Measurements from ENCODE around the gene SSRP1.
A peak's percentile ranks its signal among the peaks of the same experiment; 100 is the strongest.

SSRP1 gene

GRCh38 chr11:57342702-57343101 lies 7.0 kb upstream of the SSRP1 start:
- no peaks in the 10 kb centered on the region for H3K27me3 ChIP-seq (ENCODE audit: insufficient read depth, low read length)
- H3K4me3 ChIP-seq (ENCODE audit: low read depth, low read length): no peak overlapping the region
- no peak overlapping the region for H2BK5ac ChIP-seq (ENCODE audit: low read depth, low read length, poor library complexity)
- H4K8ac ChIP-seq (ENCODE audit: low read depth, low read length): no peak overlapping the region
- no peak overlapping the region for H4K91ac ChIP-seq (ENCODE audit: low read depth, low read length)
- H3K36me3 ChIP-seq (ENCODE audit: control insufficient read depth in 1 of 2, insufficient read depth in 2 of 2, low read length in 2 of 2): no peaks in the 10 kb centered on the region
- H3K9ac ChIP-seq (ENCODE audit: low read length): no peak overlapping the region
- peaks cover 8 to 10% of the 10 kb centered on the region in 2 experiments for H3K4me1 ChIP-seq (ENCODE audit: control insufficient read depth in 1 of 2, insufficient read depth in 2 of 2, low read length in 2 of 2)
- no peak overlapping the region for H2AK5ac ChIP-seq (ENCODE audit: low read length)
- no peak for DNase-seq
- H3K23ac ChIP-seq (ENCODE audit: low read length): no peak overlapping the region
- H3K27ac ChIP-seq (ENCODE audit: low read depth, low read length): no peak overlapping the region
- no peaks in the 10 kb centered on the region for H3K79me1 ChIP-seq (ENCODE audit: low read length)
- no peak overlapping the region for H2BK12ac ChIP-seq (ENCODE audit: low read length)
- no CpG with 5 or more reads among the region's 11 CpGs for WGBS (ENCODE audit: extremely low coverage, insufficient coverage, insufficient read length)
- H2BK120ac ChIP-seq (ENCODE audit: insufficient read depth, low read length, poor library complexity): no peak overlapping the region
- no peak overlapping the region for H2AFZ ChIP-seq (ENCODE audit: insufficient read depth, low read length, poor library complexity)
- no peak overlapping the region for H3K4me2 ChIP-seq (ENCODE audit: low read length)
- no peak overlapping the region for H3K4ac ChIP-seq (ENCODE audit: low read depth, low read length)
- H3K9me3 ChIP-seq (ENCODE audit: insufficient read depth, low read depth, low read length): no peaks in the 10 kb centered on the region
- no peaks in the 10 kb centered on the region for H3K79me2 ChIP-seq (ENCODE audit: control insufficient read depth, insufficient read depth, low read length, poor library complexity)
- H4K12ac ChIP-seq (ENCODE audit: low read depth, low read length): no peak overlapping the region
- no peak overlapping the region for H3K18ac ChIP-seq (ENCODE audit: low read length)
- H3K14ac ChIP-seq (ENCODE audit: low read length): no peak overlapping the region

GRCh38 chr11:57341250-57341808 lies 5.6 kb upstream of the SSRP1 start:
- no peak overlapping the region for H4K91ac ChIP-seq (ENCODE audit: low read depth, low read length)
- no peak overlapping the region for H3K27ac ChIP-seq (ENCODE audit: low read depth, low read length)
- no peaks in the 10 kb centered on the region for H3K79me2 ChIP-seq (ENCODE audit: control insufficient read depth, insufficient read depth, low read length, poor library complexity)
- no peaks in the 10 kb centered on the region for H3K27me3 ChIP-seq (ENCODE audit: insufficient read depth, low read length)
- H2BK12ac ChIP-seq (ENCODE audit: low read length): no peak overlapping the region
- H3K4me2 ChIP-seq (ENCODE audit: low read length): no peak overlapping the region
- H4K8ac ChIP-seq (ENCODE audit: low read depth, low read length): no peak overlapping the region
- H3K4me3 ChIP-seq (ENCODE audit: low read depth, low read length): no peak overlapping the region
- H3K18ac ChIP-seq (ENCODE audit: low read length): no peak overlapping the region
- no CpG with 5 or more reads among the region's 6 CpGs for WGBS (ENCODE audit: extremely low coverage, insufficient coverage, insufficient read length)
- H3K23ac ChIP-seq (ENCODE audit: low read length): no peak overlapping the region
- no peak for DNase-seq
- H3K79me1 ChIP-seq (ENCODE audit: low read length): no peaks in the 10 kb centered on the region
- H2BK5ac ChIP-seq (ENCODE audit: low read depth, low read length, poor library complexity): no peak overlapping the region
- H2AK5ac ChIP-seq (ENCODE audit: low read length): no peak overlapping the region
- peaks cover 8 to 10% of the 10 kb centered on the region in 2 experiments for H3K4me1 ChIP-seq (ENCODE audit: control insufficient read depth in 1 of 2, insufficient read depth in 2 of 2, low read length in 2 of 2)
- H4K12ac ChIP-seq (ENCODE audit: low read depth, low read length): no peak overlapping the region
- no peak overlapping the region for H3K14ac ChIP-seq (ENCODE audit: low read length)
- H3K9ac ChIP-seq (ENCODE audit: low read length): no peak overlapping the region
- H2BK120ac ChIP-seq (ENCODE audit: insufficient read depth, low read length, poor library complexity): no peak overlapping the region
- no peaks in the 10 kb centered on the region for H3K9me3 ChIP-seq (ENCODE audit: insufficient read depth, low read depth, low read length)
- H2AFZ ChIP-seq (ENCODE audit: insufficient read depth, low read length, poor library complexity): no peak overlapping the region
- H3K36me3 ChIP-seq (ENCODE audit: control insufficient read depth in 1 of 2, insufficient read depth in 2 of 2, low read length in 2 of 2): no peaks in the 10 kb centered on the region
- no peak overlapping the region for H3K4ac ChIP-seq (ENCODE audit: low read depth, low read length)

- Histone ChIP-seq H3K14ac (ENCODE audit: low read length) (no peak overlapping the region), H3K9ac (ENCODE audit: low read length) (peak overlapping the region; percentile 3), H4K91ac (ENCODE audit: low read depth, low read length) (no peak overlapping the region), H3K27ac (ENCODE audit: low read depth, low read length) (no peak overlapping the region), H4K12ac (ENCODE audit: low read depth, low read length) (no peak overlapping the region), H2BK5ac (ENCODE audit: low read depth, low read length, poor library complexity) (no peak overlapping the region), H3K9me3 (ENCODE audit: insufficient read depth, low read depth, low read length) (no peaks in the 10 kb centered on the region), H3K79me2 (ENCODE audit: control insufficient read depth, insufficient read depth, low read length, poor library complexity) (peaks cover 2% of the 10 kb centered on the region), H3K4me2 (ENCODE audit: low read length) (no peak overlapping the region), H3K4me3 (ENCODE audit: low read depth, low read length) (no peak overlapping the region), H3K18ac (ENCODE audit: low read length) (no peak overlapping the region), H3K4me1 (ENCODE audit: control insufficient read depth in 1 of 2, insufficient read depth in 2 of 2, low read length in 2 of 2) (peaks cover 10 to 11% of the 10 kb centered on the region in 2 experiments), H2AK5ac (ENCODE audit: low read length) (no peak overlapping the region), H3K79me1 (ENCODE audit: low read length) (peaks cover 7% of the 10 kb centered on the region), H4K8ac (ENCODE audit: low read depth, low read length) (no peak overlapping the region), H3K23ac (ENCODE audit: low read length) (no peak overlapping the region), H3K36me3 (ENCODE audit: control insufficient read depth in 1 of 2, insufficient read depth in 2 of 2, low read length in 2 of 2) (no peaks in the 10 kb centered on the region), H2BK12ac (ENCODE audit: low read length) (no peak overlapping the region), H2AFZ (ENCODE audit: insufficient read depth, low read length, poor library complexity) (no peak overlapping the region), H3K27me3 (ENCODE audit: insufficient read depth, low read length) (no peaks in the 10 kb centered on the region), H3K4ac (ENCODE audit: low read depth, low read length) (no peak overlapping the region), H2BK120ac (ENCODE audit: insufficient read depth, low read length, poor library complexity) (no peak overlapping the region)
- DNase-seq: peak; percentile 9 to 26
- WGBS (ENCODE audit: extremely low coverage, insufficient coverage, insufficient read length): no CpG with 5 or more reads among the region's 12 CpGs
Measured at GRCh38 chr11:57340039-57340615, 4.4 kb upstream of the SSRP1 start.

- Histone ChIP-seq H2AK5ac (ENCODE audit: low read length) (no peak overlapping the region), H3K27ac (ENCODE audit: low read depth, low read length) (no peak overlapping the region), H2BK12ac (ENCODE audit: low read length) (no peak overlapping the region), H3K4me3 (ENCODE audit: low read depth, low read length) (no peak overlapping the region), H3K79me1 (ENCODE audit: low read length) (peaks cover 9% of the 10 kb centered on the region), H3K27me3 (ENCODE audit: insufficient read depth, low read length) (no peaks in the 10 kb centered on the region), H4K12ac (ENCODE audit: low read depth, low read length) (no peak overlapping the region), H4K91ac (ENCODE audit: low read depth, low read length) (no peak overlapping the region), H3K9ac (ENCODE audit: low read length) (no peak overlapping the region), H3K14ac (ENCODE audit: low read length) (no peak overlapping the region), H4K8ac (ENCODE audit: low read depth, low read length) (no peak overlapping the region), H3K9me3 (ENCODE audit: insufficient read depth, low read depth, low read length) (no peaks in the 10 kb centered on the region), H2AFZ (ENCODE audit: insufficient read depth, low read length, poor library complexity) (no peak overlapping the region), H3K18ac (ENCODE audit: low read length) (no peak overlapping the region), H3K36me3 (ENCODE audit: control insufficient read depth in 1 of 2, insufficient read depth in 2 of 2, low read length in 2 of 2) (peaks cover 2 to 3% of the 10 kb centered on the region in 2 experiments), H3K79me2 (ENCODE audit: control insufficient read depth, insufficient read depth, low read length, poor library complexity) (peaks cover 7% of the 10 kb centered on the region), H3K4me2 (ENCODE audit: low read length) (no peak overlapping the region), H2BK120ac (ENCODE audit: insufficient read depth, low read length, poor library complexity) (no peak overlapping the region), H3K23ac (ENCODE audit: low read length) (no peak overlapping the region), H3K4ac (ENCODE audit: low read depth, low read length) (no peak overlapping the region), H3K4me1 (ENCODE audit: control insufficient read depth in 1 of 2, insufficient read depth in 2 of 2, low read length in 2 of 2) (peaks cover 14 to 18% of the 10 kb centered on the region in 2 experiments), H2BK5ac (ENCODE audit: low read depth, low read length, poor library complexity) (no peak overlapping the region)
- no CpG with 5 or more reads among the region's 5 CpGs for WGBS (ENCODE audit: extremely low coverage, insufficient coverage, insufficient read length)
- no peak for DNase-seq
Measured at GRCh38 chr11:57339328-57339727, 3.6 kb upstream of the SSRP1 start.
